Caco-2 (cell line): ENCODE data around the gene ZNF337. TPM values are rescaled to one million over a fixed set of nuclear protein-coding genes. Genes with fewer than 3 reads are reported as not detected.

Experiments
- BruUV-seq: library from RNA; stranded (reverse); fragments of 400-500 nt; replicated peaks from 2 replicates; lab custom pipeline; 2021; lab: Mats Ljungman, UMichigan
- CTCF ChIA-PET: fragments of 300-600 bp; sonication (Branson Sonifier 250); formaldehyde crosslinking; loops from one replicate; lab custom pipeline; 2022; ENCODE audit warnings: antibody characterized with exemption; lab: Charles Lee
- POLR2A ChIA-PET: fragments of 300-600 bp; sonication (Branson Sonifier 250); formaldehyde crosslinking; loops from one replicate; lab custom pipeline; 2022; ENCODE audit warnings: antibody characterized with exemption; lab: Charles Lee
- DNase-seq, 2 experiments: peaks; one replicate each; pipeline versions ENCODE4 v3.0.0 to v3.0.0-alpha.2; 2020 to 2022
- H3K27me3 ChIP-seq: replicated peaks from 2 replicates; pipeline ENCODE4 v1.6.0; 2011; ENCODE audit warnings: low read length; ENCODE audit not compliant: control insufficient read depth, insufficient read depth
- H3K36me3 ChIP-seq: 2 replicates; pipeline ENCODE4 v1.5.1; 2011; ENCODE audit warnings: low read length; ENCODE audit not compliant: control insufficient read depth, insufficient read depth
- H3K4me1 ChIP-seq: fragments of 250-450 bp; sonication (Bioruptor Pico); 2 replicates; pipeline ENCODE4 v1.5.1; 2020; ENCODE audit warnings: mild to moderate bottlenecking
- H3K4me3 ChIP-seq: 2 replicates; pipeline ENCODE4 v1.5.1; 2011; ENCODE audit warnings: low read depth, mild to moderate bottlenecking, control low read depth, low read length
- H3K9me3 ChIP-seq: fragments of 250-450 bp; sonication (Bioruptor Pico); 2 replicates; pipeline ENCODE4 v1.5.1; 2020; ENCODE audit warnings: mild to moderate bottlenecking, moderate library complexity
- H3K27ac Mint-ChIP-seq: one replicate; pipeline ENCODE4 v1.8.0; 2022; ENCODE audit warnings: mixed read lengths; ENCODE audit not compliant: unreplicated experiment
- H3K27me3 Mint-ChIP-seq: one replicate; pipeline ENCODE4 v1.8.0; 2022; ENCODE audit warnings: mixed read lengths; ENCODE audit not compliant: insufficient read depth, unreplicated experiment
- H3K36me3 Mint-ChIP-seq: one replicate; pipeline ENCODE4 v1.8.0; 2022; ENCODE audit warnings: mild to moderate bottlenecking, mixed read lengths; ENCODE audit not compliant: insufficient read depth, unreplicated experiment
- H3K4me1 Mint-ChIP-seq: one replicate; pipeline ENCODE4 v1.8.0; 2022; ENCODE audit warnings: low read depth, mixed read lengths; ENCODE audit not compliant: unreplicated experiment
- H3K4me3 Mint-ChIP-seq: one replicate; pipeline ENCODE4 v1.8.0; 2022; ENCODE audit warnings: mild to moderate bottlenecking, moderate library complexity, mixed read lengths; ENCODE audit not compliant: unreplicated experiment
- H3K9me3 Mint-ChIP-seq: one replicate; pipeline ENCODE4 v1.8.0; 2022; ENCODE audit warnings: mixed read lengths; ENCODE audit not compliant: unreplicated experiment
- intact Hi-C: fragments of 100-400 bp; cut with micrococcal nuclease; formaldehyde crosslinking; loops from one replicate; pipeline ENCODE4 v1.10.0; 2022; ENCODE audit not compliant: unreplicated experiment
- total RNA-seq: library from RNA; stranded (reverse); gene quantifications from 2 replicates; pipeline ENCODE4 v1.2.3, GENCODE V29; 2022
- TF ChIP-seq, protein P1 (sequence below), 2 experiments: fragments of 200-600 bp in 1 of 2; IDR thresholded peaks; 1 replicate in 1 of 2; 2 replicates in 1 of 2; pipeline versions ENCODE4 v1.5.1 to v1.8.0; 2011 to 2022; ENCODE audit warnings: antibody characterized with exemption in 1 of 2, control low read depth in 1 of 2, inconsistent platforms in 1 of 2, low read depth in 1 of 2, low read length in 1 of 2, mild to moderate bottlenecking in 1 of 2, moderate library complexity in 1 of 2; ENCODE audit not compliant: insufficient read depth in 1 of 2, severe bottlenecking in 1 of 2, unreplicated experiment in 1 of 2

The ZNF337 gene
- total RNA-seq, 1 experiment from 2014 or later: 7.4 TPM

DNA sequence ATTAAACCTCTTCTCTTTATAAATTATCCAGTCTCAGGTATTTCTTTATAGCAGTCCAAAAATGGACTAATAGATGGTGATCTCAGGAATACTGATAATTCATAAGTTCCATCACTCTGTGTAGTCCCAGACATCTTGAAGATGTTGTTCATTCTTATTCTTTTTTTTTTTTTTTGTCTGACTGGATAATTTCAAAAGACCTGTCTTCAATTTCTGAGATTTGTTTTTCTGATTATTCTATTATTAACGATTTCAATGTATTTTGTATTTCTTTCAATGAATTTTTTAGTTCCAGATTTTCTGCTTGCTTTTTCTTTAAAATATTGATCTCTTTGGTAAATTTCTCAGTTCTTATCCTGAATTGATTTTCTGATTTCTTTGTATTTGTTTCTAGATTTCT is 29.7 kb upstream of the ZNF337 start:
- BruUV-seq: no TSS peak
- intact Hi-C loops: no loop called here
- ChIA-PET CTCF (no interaction called here), POLR2A (no interaction called here)
- Mint-ChIP-seq H3K36me3 (no peaks in the 10 kb centered on the region), H3K4me3 (no peak overlapping the region), H3K4me1 (no peaks in the 10 kb centered on the region), H3K27ac (no peak overlapping the region), H3K9me3 (peaks cover 37% of the 10 kb centered on the region), H3K27me3 (no peaks in the 10 kb centered on the region)
- Histone ChIP-seq H3K4me3 (no peak overlapping the region), H3K4me1 (peaks cover 7% of the 10 kb centered on the region; the same call in 1 of the 2 replicates), H3K36me3 (no peaks in the 10 kb centered on the region), H3K27me3 (no peaks in the 10 kb centered on the region), H3K9me3 (peaks cover 16% of the 10 kb centered on the region)
- TF ChIP-seq, protein P1, sequence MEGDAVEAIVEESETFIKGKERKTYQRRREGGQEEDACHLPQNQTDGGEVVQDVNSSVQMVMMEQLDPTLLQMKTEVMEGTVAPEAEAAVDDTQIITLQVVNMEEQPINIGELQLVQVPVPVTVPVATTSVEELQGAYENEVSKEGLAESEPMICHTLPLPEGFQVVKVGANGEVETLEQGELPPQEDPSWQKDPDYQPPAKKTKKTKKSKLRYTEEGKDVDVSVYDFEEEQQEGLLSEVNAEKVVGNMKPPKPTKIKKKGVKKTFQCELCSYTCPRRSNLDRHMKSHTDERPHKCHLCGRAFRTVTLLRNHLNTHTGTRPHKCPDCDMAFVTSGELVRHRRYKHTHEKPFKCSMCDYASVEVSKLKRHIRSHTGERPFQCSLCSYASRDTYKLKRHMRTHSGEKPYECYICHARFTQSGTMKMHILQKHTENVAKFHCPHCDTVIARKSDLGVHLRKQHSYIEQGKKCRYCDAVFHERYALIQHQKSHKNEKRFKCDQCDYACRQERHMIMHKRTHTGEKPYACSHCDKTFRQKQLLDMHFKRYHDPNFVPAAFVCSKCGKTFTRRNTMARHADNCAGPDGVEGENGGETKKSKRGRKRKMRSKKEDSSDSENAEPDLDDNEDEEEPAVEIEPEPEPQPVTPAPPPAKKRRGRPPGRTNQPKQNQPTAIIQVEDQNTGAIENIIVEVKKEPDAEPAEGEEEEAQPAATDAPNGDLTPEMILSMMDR (IDR thresholded peaks at IDR 0.05; ENCODE audit: insufficient read depth in 1 of 2, low read depth in 1 of 2, low read length in 1 of 2, severe bottlenecking in 1 of 2, unreplicated experiment in 1 of 2): no peak
- DNase-seq: no peak

DNA sequence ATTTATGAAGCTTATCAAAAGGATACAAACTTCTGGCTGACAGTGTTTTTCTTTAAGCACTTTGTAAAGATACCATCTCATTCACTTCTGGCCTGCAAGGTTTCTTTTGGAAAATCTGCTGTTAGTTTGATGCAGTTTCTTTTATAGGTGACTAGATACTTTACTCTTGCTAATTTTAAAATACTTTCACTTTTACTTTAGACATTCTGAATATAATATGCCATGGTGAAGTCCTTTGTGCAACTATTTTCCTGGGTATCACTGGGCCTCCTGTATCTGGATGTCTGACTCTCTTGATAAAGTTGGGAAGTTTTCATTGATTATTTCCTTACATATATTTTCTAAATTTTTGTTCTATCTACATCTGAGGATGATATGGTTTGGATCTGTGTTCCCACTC is 29.0 kb upstream of the ZNF337 start:
- Mint-ChIP-seq H3K9me3 (peaks cover 37% of the 10 kb centered on the region), H3K27ac (no peak overlapping the region), H3K4me3 (no peak overlapping the region), H3K36me3 (no peaks in the 10 kb centered on the region), H3K4me1 (no peaks in the 10 kb centered on the region), H3K27me3 (no peaks in the 10 kb centered on the region)
- no peaks in the 10 kb centered on the region for H3K36me3 ChIP-seq
- intact Hi-C loops: no loop called here
- TF ChIP-seq, protein P1 (IDR thresholded peaks at IDR 0.05; ENCODE audit: insufficient read depth in 1 of 2, low read depth in 1 of 2, low read length in 1 of 2, severe bottlenecking in 1 of 2, unreplicated experiment in 1 of 2): no peak
- BruUV-seq: no TSS peak
- H3K9me3 ChIP-seq: peaks cover 16% of the 10 kb centered on the region
- H3K4me1 ChIP-seq: peaks cover 7% of the 10 kb centered on the region; the same call in 1 of the 2 replicates
- ChIA-PET CTCF (no interaction called here), POLR2A (interaction anchor here (0.6 kb wide), 1 partner anchor 248 kb away, joined by 6 read pairs; no protein-coding TSS in a partner anchor)
- DNase-seq: no peak
- no peak overlapping the region for H3K4me3 ChIP-seq
- H3K27me3 ChIP-seq: no peaks in the 10 kb centered on the region

DNA sequence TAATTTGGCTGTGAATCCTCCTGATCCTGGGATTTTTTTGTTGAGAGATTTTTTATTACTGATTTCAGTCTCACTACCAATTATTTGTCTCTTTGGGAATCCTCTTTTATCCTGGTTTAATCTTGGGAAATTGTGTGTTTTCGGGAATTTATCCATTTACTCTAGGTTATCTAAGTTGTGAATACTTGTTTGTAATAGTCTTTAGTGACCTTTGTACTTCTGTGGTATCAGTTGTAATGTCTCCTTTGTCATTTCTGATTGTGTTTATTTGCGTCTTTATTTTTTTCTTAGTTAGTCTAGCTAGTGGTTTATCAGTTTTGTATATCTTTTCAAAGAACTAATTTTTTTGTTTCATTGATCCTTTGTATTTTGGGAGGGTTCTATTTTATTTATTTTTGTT is 27.3 kb upstream of the ZNF337 start:
- Mint-ChIP-seq H3K4me3 (no peak overlapping the region), H3K9me3 (peaks cover 37% of the 10 kb centered on the region), H3K36me3 (no peaks in the 10 kb centered on the region), H3K27me3 (no peaks in the 10 kb centered on the region), H3K4me1 (peaks cover 6% of the 10 kb centered on the region), H3K27ac (no peak overlapping the region)
- no TSS peak for BruUV-seq
- Histone ChIP-seq H3K27me3 (no peaks in the 10 kb centered on the region), H3K4me1 (peaks cover 14% of the 10 kb centered on the region), H3K4me3 (no peak overlapping the region), H3K36me3 (no peaks in the 10 kb centered on the region), H3K9me3 (peaks cover 16% of the 10 kb centered on the region)
- TF ChIP-seq, protein P1 (IDR thresholded peaks at IDR 0.05; ENCODE audit: insufficient read depth in 1 of 2, low read depth in 1 of 2, low read length in 1 of 2, severe bottlenecking in 1 of 2, unreplicated experiment in 1 of 2): no peak
- ChIA-PET POLR2A (no interaction called here), CTCF (no interaction called here)
- DNase-seq: no peak
- intact Hi-C loops: no loop called here
